ENCODE data around the gene TEX13C. TPM values are rescaled to one million over a fixed set of nuclear protein-coding genes. Genes with fewer than 3 reads are reported as not detected.

The TEX13C gene
- total and polyA plus RNA-seq, 2 experiments from 2014 or later, result 0.07 TPM; not detected in 1

DNA sequence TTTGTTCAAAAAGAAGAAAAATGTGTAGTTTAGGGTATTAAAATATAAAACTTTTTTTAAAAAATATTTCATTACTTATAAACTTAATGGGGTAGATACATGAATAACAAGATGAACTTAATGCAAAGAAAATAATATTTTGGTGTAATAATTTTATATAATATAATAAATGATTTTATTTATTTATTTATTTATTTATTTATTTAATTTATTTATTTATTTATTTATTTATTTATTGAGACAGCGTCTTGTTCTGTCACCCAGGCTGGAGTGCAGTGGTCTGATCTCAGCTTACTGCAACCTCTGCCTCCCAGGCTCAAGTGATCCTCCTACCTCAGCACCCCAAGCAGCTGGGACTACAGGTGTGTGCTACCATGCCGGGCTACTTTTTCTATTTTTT lies 20.8 kb upstream of the TEX13C start:
- DNase-seq (ENCODE audit: low spot score), result no peak

DNA sequence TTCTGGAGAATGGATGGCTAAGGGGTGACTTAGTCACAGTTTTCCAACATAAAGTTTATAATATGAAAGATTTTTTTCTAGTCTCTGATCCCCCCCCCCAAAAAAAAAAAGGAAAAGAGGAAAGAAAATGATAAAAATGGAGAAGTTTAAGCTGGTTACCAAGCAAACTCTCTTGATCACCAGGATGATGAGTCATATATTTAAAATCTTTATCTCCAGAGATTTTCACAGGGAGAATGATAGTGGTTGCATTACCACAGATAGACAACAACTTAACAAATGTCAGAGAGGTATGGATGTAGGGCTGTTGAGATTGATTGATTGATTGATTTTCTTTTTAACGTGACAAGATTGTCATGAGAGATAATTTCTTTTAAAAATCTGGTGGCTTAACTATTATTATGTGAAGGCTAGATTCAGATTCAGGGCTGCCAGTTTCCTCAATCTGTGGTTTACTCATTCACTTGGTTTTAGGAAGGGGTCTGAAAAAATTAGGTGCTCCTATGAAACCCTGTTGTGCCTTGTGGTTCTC lies 13.3 kb upstream of the TEX13C start:
- DNase-seq (ENCODE audit: low spot score), result no peak
- Histone ChIP-seq H4K20me1 (replicated peaks; ENCODE audit: insufficient read depth) (no peaks in the 10 kb centered on the region), H3K4me1 (ENCODE audit: insufficient read depth) (no peaks in the 10 kb centered on the region), H3K4me2 (no peak overlapping the region), H3K79me2 (replicated peaks; ENCODE audit: insufficient read depth) (no peaks in the 10 kb centered on the region), H3K9me2 (ENCODE audit: insufficient read depth) (no peaks in the 10 kb centered on the region), H3K27me3 (ENCODE audit: insufficient read depth) (no peaks in the 10 kb centered on the region), H2AFZ (no peak overlapping the region), H3K27ac (ENCODE audit: low read depth) (no peak overlapping the region), H3K36me3 (ENCODE audit: insufficient read depth) (no peaks in the 10 kb centered on the region), H3F3A (replicated peaks; ENCODE audit: low read depth) (no peaks in the 10 kb centered on the region), H3K4me3 (no peak overlapping the region)
- no peaks in the 10 kb centered on the region for H3K27me3 Mint-ChIP-seq (ENCODE audit: insufficient read depth, low read depth, poor library complexity)
- ATAC-seq, result no peak
- H3K9me3 Mint-ChIP-seq, result no peaks in the 10 kb centered on the region
- H3K36me3 Mint-ChIP-seq (ENCODE audit: low read depth), result no peaks in the 10 kb centered on the region
- no peak overlapping the region for H3K27ac Mint-ChIP-seq
- no peak overlapping the region for H3K4me3 Mint-ChIP-seq
- no peaks in the 10 kb centered on the region for H3K4me1 Mint-ChIP-seq
- TF ChIP-seq, protein P1, sequence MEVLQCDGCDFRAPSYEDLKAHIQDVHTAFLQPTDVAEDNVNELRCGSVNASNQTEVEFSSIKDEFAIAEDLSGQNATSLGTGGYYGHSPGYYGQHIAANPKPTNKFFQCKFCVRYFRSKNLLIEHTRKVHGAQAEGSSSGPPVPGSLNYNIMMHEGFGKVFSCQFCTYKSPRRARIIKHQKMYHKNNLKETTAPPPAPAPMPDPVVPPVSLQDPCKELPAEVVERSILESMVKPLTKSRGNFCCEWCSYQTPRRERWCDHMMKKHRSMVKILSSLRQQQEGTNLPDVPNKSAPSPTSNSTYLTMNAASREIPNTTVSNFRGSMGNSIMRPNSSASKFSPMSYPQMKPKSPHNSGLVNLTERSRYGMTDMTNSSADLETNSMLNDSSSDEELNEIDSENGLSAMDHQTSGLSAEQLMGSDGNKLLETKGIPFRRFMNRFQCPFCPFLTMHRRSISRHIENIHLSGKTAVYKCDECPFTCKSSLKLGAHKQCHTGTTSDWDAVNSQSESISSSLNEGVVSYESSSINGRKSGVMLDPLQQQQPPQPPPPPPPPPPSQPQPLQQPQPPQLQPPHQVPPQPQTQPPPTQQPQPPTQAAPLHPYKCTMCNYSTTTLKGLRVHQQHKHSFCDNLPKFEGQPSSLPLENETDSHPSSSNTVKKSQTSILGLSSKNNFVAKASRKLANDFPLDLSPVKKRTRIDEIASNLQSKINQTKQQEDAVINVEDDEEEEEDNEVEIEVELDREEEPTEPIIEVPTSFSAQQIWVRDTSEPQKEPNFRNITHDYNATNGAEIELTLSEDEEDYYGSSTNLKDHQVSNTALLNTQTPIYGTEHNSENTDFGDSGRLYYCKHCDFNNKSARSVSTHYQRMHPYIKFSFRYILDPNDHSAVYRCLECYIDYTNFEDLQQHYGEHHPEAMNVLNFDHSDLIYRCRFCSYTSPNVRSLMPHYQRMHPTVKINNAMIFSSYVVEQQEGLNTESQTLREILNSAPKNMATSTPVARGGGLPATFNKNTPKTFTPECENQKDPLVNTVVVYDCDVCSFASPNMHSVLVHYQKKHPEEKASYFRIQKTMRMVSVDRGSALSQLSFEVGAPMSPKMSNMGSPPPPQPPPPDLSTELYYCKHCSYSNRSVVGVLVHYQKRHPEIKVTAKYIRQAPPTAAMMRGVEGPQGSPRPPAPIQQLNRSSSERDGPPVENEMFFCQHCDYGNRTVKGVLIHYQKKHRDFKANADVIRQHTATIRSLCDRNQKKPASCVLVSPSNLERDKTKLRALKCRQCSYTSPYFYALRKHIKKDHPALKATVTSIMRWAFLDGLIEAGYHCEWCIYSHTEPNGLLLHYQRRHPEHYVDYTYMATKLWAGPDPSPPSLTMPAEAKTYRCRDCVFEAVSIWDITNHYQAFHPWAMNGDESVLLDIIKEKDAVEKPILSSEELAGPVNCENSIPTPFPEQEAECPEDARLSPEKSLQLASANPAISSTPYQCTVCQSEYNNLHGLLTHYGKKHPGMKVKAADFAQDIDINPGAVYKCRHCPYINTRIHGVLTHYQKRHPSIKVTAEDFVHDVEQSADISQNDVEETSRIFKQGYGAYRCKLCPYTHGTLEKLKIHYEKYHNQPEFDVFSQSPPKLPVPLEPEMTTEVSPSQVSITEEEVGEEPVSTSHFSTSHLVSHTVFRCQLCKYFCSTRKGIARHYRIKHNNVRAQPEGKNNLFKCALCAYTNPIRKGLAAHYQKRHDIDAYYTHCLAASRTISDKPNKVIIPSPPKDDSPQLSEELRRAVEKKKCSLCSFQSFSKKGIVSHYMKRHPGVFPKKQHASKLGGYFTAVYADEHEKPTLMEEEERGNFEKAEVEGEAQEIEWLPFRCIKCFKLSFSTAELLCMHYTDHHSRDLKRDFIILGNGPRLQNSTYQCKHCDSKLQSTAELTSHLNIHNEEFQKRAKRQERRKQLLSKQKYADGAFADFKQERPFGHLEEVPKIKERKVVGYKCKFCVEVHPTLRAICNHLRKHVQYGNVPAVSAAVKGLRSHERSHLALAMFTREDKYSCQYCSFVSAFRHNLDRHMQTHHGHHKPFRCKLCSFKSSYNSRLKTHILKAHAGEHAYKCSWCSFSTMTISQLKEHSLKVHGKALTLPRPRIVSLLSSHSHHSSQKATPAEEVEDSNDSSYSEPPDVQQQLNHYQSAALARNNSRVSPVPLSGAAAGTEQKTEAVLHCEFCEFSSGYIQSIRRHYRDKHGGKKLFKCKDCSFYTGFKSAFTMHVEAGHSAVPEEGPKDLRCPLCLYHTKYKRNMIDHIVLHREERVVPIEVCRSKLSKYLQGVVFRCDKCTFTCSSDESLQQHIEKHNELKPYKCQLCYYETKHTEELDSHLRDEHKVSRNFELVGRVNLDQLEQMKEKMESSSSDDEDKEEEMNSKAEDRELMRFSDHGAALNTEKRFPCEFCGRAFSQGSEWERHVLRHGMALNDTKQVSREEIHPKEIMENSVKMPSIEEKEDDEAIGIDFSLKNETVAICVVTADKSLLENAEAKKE (CRISPR knock-in tag; IDR thresholded peaks at IDR 0.05), result no peak
- no peak for TF ChIP-seq NANOG (IDR thresholded peaks at IDR 0.05; ENCODE audit: borderline replicate concordance)
- TF ChIP-seq JUNB (IDR thresholded peaks at IDR 0.05; ENCODE audit: unreplicated experiment), result no peak

More for the DNA sequence above, 20.8 kb upstream of the TEX13C start:
- H3K27ac Mint-ChIP-seq, result no peak overlapping the region
- H3K9me3 Mint-ChIP-seq, result no peaks in the 10 kb centered on the region
- Histone ChIP-seq H3K9me2 (ENCODE audit: insufficient read depth) (no peaks in the 10 kb centered on the region), H2AFZ (no peak overlapping the region), H3K4me1 (ENCODE audit: insufficient read depth) (no peaks in the 10 kb centered on the region), H3K36me3 (ENCODE audit: insufficient read depth) (no peaks in the 10 kb centered on the region), H3K79me2 (replicated peaks; ENCODE audit: insufficient read depth) (no peaks in the 10 kb centered on the region), H3F3A (replicated peaks; ENCODE audit: low read depth) (no peaks in the 10 kb centered on the region), H3K4me3 (no peak overlapping the region), H3K27me3 (ENCODE audit: insufficient read depth) (no peaks in the 10 kb centered on the region), H4K20me1 (replicated peaks; ENCODE audit: insufficient read depth) (no peaks in the 10 kb centered on the region), H3K4me2 (no peak overlapping the region), H3K27ac (ENCODE audit: low read depth) (no peak overlapping the region)
- no peaks in the 10 kb centered on the region for H3K27me3 Mint-ChIP-seq (ENCODE audit: insufficient read depth, low read depth, poor library complexity)
- H3K4me3 Mint-ChIP-seq, result no peak overlapping the region
- no peak for TF ChIP-seq STAT1 (IDR thresholded peaks at IDR 0.05; ENCODE audit: unreplicated experiment)
- TF ChIP-seq, protein P2, sequence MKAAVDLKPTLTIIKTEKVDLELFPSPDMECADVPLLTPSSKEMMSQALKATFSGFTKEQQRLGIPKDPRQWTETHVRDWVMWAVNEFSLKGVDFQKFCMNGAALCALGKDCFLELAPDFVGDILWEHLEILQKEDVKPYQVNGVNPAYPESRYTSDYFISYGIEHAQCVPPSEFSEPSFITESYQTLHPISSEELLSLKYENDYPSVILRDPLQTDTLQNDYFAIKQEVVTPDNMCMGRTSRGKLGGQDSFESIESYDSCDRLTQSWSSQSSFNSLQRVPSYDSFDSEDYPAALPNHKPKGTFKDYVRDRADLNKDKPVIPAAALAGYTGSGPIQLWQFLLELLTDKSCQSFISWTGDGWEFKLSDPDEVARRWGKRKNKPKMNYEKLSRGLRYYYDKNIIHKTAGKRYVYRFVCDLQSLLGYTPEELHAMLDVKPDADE (IDR thresholded peaks at IDR 0.05), result no peak
- no peak for TF ChIP-seq EZH2phosphoT487 (IDR thresholded peaks at IDR 0.05; ENCODE audit: unreplicated experiment)
- no peak for TF ChIP-seq EZH2 (IDR thresholded peaks at IDR 0.05; ENCODE audit: low read depth, unreplicated experiment)
- no peak for TF ChIP-seq ZNF114 (CRISPR knock-in tag; IDR thresholded peaks at IDR 0.05)
- TF ChIP-seq ZNF331 (CRISPR knock-in tag; IDR thresholded peaks at IDR 0.05; ENCODE audit: low read depth), result no peak
- TF ChIP-seq, protein P3, sequence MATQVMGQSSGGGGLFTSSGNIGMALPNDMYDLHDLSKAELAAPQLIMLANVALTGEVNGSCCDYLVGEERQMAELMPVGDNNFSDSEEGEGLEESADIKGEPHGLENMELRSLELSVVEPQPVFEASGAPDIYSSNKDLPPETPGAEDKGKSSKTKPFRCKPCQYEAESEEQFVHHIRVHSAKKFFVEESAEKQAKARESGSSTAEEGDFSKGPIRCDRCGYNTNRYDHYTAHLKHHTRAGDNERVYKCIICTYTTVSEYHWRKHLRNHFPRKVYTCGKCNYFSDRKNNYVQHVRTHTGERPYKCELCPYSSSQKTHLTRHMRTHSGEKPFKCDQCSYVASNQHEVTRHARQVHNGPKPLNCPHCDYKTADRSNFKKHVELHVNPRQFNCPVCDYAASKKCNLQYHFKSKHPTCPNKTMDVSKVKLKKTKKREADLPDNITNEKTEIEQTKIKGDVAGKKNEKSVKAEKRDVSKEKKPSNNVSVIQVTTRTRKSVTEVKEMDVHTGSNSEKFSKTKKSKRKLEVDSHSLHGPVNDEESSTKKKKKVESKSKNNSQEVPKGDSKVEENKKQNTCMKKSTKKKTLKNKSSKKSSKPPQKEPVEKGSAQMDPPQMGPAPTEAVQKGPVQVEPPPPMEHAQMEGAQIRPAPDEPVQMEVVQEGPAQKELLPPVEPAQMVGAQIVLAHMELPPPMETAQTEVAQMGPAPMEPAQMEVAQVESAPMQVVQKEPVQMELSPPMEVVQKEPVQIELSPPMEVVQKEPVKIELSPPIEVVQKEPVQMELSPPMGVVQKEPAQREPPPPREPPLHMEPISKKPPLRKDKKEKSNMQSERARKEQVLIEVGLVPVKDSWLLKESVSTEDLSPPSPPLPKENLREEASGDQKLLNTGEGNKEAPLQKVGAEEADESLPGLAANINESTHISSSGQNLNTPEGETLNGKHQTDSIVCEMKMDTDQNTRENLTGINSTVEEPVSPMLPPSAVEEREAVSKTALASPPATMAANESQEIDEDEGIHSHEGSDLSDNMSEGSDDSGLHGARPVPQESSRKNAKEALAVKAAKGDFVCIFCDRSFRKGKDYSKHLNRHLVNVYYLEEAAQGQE (IDR thresholded peaks at IDR 0.05; ENCODE audit: unreplicated experiment), result no peak
- no peak for TF ChIP-seq NANOG (IDR thresholded peaks at IDR 0.05; ENCODE audit: borderline replicate concordance)
- TF ChIP-seq CREB1 (CRISPR knock-in tag; IDR thresholded peaks at IDR 0.05; ENCODE audit: low read depth), result no peak
- H3K4me1 Mint-ChIP-seq, result no peaks in the 10 kb centered on the region
- no peak for ATAC-seq
- no peaks in the 10 kb centered on the region for H3K36me3 Mint-ChIP-seq (ENCODE audit: low read depth)
